Mucosa of stomach (tissue), 1 donor: Measurements from ENCODE around the gene TBCE.

ENCODE experiments used
- H3K27me3 ChIP-seq: one replicate; pipeline ENCODE4 v1.7.0; 2013; ENCODE audit warnings: mild to moderate bottlenecking, low read length; ENCODE audit not compliant: control insufficient read depth, insufficient read depth
- H3K36me3 ChIP-seq: one replicate; pipeline ENCODE4 v1.7.0; 2013; ENCODE audit warnings: low read length; ENCODE audit not compliant: control insufficient read depth, insufficient read depth
- H3K4me1 ChIP-seq: one replicate; pipeline ENCODE4 v1.7.0; 2013; ENCODE audit warnings: mild to moderate bottlenecking, low read length; ENCODE audit not compliant: control insufficient read depth, insufficient read depth
- H3K4me3 ChIP-seq: one replicate; pipeline ENCODE4 v1.7.0; 2013; ENCODE audit warnings: low read length
- H3K9ac ChIP-seq: one replicate; pipeline ENCODE4 v1.7.0; 2013; ENCODE audit warnings: mild to moderate bottlenecking, low read length, moderate library complexity
- H3K9me3 ChIP-seq: one replicate; pipeline ENCODE4 v1.7.0; 2013; ENCODE audit warnings: mild to moderate bottlenecking, low read length, moderate library complexity; ENCODE audit not compliant: control insufficient read depth
- donor health status: Pancreatic carcinoma.

Gene TBCE

DNA sequence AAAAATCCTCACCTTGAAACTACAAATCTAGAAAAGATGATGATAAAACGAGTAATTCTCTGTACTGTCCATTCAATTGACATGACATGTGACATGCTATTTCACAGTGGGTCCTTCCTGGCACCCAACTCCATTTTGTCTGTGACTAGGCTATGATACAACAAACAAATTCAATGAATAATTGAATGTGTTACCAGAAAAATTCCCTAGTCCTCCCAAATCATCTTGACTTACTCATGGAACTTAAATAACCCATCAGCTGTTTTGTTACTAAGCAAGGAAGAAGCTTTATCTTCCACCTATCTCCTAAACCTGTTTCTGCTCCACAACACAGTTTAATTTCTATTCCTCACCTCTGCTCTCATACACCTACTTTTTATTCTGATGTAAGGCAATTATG lies 106.6 kb downstream of the TBCE start:
- H3K4me1 ChIP-seq = no peaks in the 10 kb centered on the region
- H3K27me3 ChIP-seq = no peaks in the 10 kb centered on the region
- no peak overlapping the region for H3K9ac ChIP-seq
- no peak overlapping the region for H3K4me3 ChIP-seq
- no peaks in the 10 kb centered on the region for H3K9me3 ChIP-seq
- H3K36me3 ChIP-seq = no peaks in the 10 kb centered on the region

DNA sequence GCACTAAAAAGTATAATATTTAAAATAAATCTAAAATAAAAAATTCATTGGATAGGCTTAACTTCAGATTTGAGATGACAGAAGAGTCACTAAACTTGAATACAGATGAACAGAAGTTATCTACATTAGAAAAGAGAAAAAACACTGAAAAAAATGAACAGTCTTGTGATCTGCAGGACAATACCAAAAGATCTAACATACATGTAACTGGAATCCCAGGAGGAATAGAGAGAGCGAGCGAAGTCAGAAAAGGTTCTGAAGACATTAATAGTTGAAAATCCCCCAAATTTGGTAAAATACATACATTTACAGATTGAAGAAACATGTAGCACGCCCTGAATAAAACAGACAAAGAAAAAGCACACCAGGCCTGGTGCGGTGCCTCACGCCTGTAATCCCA lies 115.9 kb downstream of the TBCE start:
- no peaks in the 10 kb centered on the region for H3K4me1 ChIP-seq
- H3K9ac ChIP-seq = no peak overlapping the region
- no peaks in the 10 kb centered on the region for H3K27me3 ChIP-seq
- no peaks in the 10 kb centered on the region for H3K9me3 ChIP-seq
- no peak overlapping the region for H3K4me3 ChIP-seq
- no peaks in the 10 kb centered on the region for H3K36me3 ChIP-seq

GRCh38 chr1:235485558-235485957 lies 118.3 kb downstream of the TBCE start:
- no peaks in the 10 kb centered on the region for H3K36me3 ChIP-seq
- H3K9ac ChIP-seq = no peak overlapping the region
- H3K27me3 ChIP-seq = no peaks in the 10 kb centered on the region
- no peaks in the 10 kb centered on the region for H3K4me1 ChIP-seq
- no peaks in the 10 kb centered on the region for H3K9me3 ChIP-seq
- no peak overlapping the region for H3K4me3 ChIP-seq

DNA sequence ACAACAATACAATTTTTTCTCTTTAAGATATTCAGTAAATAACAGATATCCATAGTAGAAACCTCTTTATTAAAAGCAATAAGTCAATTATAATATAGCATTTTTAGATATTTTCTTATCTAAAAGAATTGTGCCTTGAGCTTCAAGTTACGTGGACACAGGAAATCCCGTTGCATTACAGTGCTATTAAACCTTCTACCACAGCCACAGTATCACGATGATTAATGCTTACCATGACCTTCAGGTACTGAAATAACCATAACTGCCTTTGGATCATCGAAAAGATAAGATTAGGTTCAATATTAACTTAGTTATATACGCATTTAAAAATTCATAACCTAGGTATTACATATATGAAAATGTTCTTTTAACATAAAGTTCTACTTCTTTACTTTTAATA lies 119.1 kb downstream of the TBCE start:
- H3K4me1 ChIP-seq = no peaks in the 10 kb centered on the region
- no peak overlapping the region for H3K9ac ChIP-seq
- no peaks in the 10 kb centered on the region for H3K36me3 ChIP-seq
- no peaks in the 10 kb centered on the region for H3K27me3 ChIP-seq
- H3K9me3 ChIP-seq = no peaks in the 10 kb centered on the region
- H3K4me3 ChIP-seq = no peak overlapping the region

DNA sequence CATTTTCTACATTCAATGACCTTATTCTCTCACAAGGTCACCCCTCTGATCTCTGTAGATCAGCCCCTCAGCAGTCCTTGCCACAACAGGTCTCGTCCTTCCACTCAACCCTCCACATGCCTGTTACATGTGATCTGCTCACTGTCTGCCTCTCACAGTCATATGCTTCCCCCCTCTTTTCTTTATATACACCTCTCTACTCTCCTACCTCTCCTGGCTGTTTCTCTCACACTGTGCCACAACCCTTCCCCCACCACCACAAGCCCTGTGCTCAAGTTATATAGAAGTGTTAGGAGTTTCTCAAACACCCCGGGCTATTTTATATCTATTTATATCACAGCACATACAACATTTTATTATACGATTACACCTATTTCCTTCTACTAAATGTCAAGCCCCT lies 124.4 kb downstream of the TBCE start:
- H3K27me3 ChIP-seq = no peaks in the 10 kb centered on the region
- no peak overlapping the region for H3K9ac ChIP-seq
- H3K4me1 ChIP-seq = no peaks in the 10 kb centered on the region
- H3K4me3 ChIP-seq = no peak overlapping the region
- no peaks in the 10 kb centered on the region for H3K9me3 ChIP-seq
- H3K36me3 ChIP-seq = no peaks in the 10 kb centered on the region

DNA sequence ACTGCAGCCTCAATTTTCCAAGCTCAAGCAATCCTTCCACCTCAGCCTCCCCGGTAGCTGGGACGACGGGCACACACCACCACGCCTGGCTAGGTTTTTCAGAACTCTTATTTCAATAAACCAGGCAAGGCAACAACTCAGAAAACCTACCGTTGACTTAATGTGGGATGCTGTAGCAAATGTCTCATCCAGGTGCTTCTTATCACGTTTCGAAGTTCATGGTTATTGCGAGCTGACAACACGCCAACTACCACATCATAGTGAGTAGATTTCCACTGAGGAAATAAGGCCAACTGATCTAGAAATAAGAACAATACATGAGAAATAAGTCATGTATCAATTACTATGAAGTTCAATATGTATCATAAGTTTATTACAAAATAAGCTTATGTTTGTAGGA lies 127.3 kb downstream of the TBCE start:
- Histone ChIP-seq H3K9ac (no peak overlapping the region), H3K36me3 (no peaks in the 10 kb centered on the region), H3K4me1 (no peaks in the 10 kb centered on the region), H3K9me3 (no peaks in the 10 kb centered on the region), H3K27me3 (no peaks in the 10 kb centered on the region), H3K4me3 (no peak overlapping the region)

- no peaks in the 10 kb centered on the region for H3K27me3 ChIP-seq
- H3K9me3 ChIP-seq = no peaks in the 10 kb centered on the region
- H3K9ac ChIP-seq = no peak overlapping the region
- H3K4me1 ChIP-seq = no peaks in the 10 kb centered on the region
- H3K4me3 ChIP-seq = no peak overlapping the region
- H3K36me3 ChIP-seq = no peaks in the 10 kb centered on the region
Measured at GRCh38 chr1:235495030-235495429, 127.8 kb downstream of the TBCE start.

DNA sequence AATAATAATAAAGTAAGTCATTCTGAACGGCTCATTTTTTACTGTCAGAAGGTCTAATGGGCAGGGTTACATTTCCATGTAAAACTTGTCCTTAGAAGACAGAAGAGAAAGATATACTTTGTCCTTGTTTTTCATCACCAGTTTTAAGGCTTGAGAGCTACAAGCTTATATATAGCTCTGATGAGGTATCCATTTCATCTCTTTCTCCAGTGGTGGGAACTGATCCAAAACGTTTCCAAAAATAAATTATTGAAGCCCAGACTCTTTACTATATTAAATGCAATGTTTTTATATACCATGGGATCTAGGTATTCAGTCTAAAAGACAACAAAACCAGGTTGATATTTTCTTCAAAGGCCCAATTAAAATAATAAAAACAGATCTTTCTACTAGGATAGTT lies 128.3 kb downstream of the TBCE start:
- Histone ChIP-seq H3K36me3 (no peaks in the 10 kb centered on the region), H3K9me3 (no peaks in the 10 kb centered on the region), H3K4me1 (no peaks in the 10 kb centered on the region), H3K9ac (no peak overlapping the region), H3K4me3 (no peak overlapping the region), H3K27me3 (no peaks in the 10 kb centered on the region)

DNA sequence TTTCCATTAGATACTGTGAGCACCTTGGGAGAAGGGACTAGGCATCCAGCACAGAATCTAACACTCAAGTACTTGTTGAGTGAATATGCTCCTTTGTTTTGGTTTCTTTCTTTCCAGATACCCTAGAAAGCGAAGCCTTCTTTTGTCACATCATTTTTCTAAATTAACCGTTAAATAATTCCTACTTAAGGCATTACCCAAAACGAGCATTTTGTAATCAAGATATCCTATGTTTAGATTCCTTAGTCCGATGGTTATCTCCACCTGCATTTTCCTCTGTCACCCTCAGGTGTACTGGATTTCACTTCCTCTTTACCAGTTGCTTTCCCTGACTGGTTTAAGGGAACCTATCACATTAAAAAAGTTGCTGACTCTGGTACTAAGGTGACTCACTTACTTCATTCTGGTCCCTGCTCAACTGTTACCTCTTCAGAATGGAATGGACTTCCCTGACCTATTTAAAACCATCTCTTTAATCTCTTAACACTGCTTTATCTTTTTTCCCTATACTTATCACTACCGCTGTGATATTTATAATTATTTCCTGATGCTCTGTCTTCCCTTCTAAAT lies 133.8 kb downstream of the TBCE start:
- Histone ChIP-seq H3K9ac (no peak overlapping the region), H3K4me3 (no peak overlapping the region), H3K36me3 (no peaks in the 10 kb centered on the region), H3K4me1 (peaks cover 7% of the 10 kb centered on the region), H3K27me3 (no peaks in the 10 kb centered on the region), H3K9me3 (no peaks in the 10 kb centered on the region)
